AG09309 (cell line): Measurements from ENCODE around the gene FOXK2.

Source experiments
- DNase-seq: peaks from one replicate; pipeline ENCODE4 v3.0.0-alpha.2; 2010; ENCODE audit warnings: low read depth
- H3K4me3 ChIP-seq: 2 replicates; pipeline ENCODE4 v1.5.1; 2011; ENCODE audit warnings: mild to moderate bottlenecking, low read depth, low read length, moderate library complexity; ENCODE audit not compliant: control insufficient read depth
- TF ChIP-seq, protein P1 (sequence below): IDR thresholded peaks from 2 replicates; pipeline ENCODE4 v1.5.1; 2011; ENCODE audit warnings: mild to moderate bottlenecking, low read depth, low read length, inconsistent platforms; ENCODE audit not compliant: insufficient read depth, control insufficient read depth; ENCODE audit errors: missing control alignments

FOXK2 gene

DNA sequence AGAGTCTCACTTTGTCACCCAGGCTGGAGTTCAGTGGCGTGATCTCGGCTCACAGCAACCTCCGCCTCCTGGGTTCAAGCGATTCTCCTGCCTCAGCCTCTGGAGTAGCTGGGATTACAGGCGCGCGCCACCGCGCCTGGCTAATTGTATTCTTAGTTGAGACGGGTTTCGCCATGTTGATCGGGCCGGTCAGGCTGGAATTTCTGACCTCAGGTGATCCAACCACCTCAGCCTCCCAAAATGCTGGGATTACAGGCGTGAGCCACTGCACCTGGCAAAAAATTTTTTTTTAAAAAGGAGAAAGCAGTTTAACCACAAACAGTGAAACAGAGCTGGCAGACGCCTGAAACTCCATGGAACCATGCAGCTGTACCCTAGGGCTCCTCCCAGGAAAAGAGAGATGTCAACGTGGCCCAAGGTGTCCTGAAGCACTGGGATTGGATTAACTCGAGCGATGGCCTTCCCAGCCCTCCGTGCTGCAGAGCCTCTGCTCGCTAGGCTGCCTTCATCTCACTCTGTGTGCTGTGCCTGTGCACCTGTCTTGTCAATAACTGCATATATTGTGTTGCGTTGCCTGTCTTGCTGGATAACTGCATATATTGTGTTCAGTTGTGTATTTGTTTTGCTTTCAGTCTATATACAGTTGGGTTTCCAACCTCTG is 29.6 kb upstream of the FOXK2 start:
- H3K4me3 ChIP-seq = no peak overlapping the region
- DNase-seq = no peak
- TF ChIP-seq, protein P1, sequence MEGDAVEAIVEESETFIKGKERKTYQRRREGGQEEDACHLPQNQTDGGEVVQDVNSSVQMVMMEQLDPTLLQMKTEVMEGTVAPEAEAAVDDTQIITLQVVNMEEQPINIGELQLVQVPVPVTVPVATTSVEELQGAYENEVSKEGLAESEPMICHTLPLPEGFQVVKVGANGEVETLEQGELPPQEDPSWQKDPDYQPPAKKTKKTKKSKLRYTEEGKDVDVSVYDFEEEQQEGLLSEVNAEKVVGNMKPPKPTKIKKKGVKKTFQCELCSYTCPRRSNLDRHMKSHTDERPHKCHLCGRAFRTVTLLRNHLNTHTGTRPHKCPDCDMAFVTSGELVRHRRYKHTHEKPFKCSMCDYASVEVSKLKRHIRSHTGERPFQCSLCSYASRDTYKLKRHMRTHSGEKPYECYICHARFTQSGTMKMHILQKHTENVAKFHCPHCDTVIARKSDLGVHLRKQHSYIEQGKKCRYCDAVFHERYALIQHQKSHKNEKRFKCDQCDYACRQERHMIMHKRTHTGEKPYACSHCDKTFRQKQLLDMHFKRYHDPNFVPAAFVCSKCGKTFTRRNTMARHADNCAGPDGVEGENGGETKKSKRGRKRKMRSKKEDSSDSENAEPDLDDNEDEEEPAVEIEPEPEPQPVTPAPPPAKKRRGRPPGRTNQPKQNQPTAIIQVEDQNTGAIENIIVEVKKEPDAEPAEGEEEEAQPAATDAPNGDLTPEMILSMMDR = no peak

DNA sequence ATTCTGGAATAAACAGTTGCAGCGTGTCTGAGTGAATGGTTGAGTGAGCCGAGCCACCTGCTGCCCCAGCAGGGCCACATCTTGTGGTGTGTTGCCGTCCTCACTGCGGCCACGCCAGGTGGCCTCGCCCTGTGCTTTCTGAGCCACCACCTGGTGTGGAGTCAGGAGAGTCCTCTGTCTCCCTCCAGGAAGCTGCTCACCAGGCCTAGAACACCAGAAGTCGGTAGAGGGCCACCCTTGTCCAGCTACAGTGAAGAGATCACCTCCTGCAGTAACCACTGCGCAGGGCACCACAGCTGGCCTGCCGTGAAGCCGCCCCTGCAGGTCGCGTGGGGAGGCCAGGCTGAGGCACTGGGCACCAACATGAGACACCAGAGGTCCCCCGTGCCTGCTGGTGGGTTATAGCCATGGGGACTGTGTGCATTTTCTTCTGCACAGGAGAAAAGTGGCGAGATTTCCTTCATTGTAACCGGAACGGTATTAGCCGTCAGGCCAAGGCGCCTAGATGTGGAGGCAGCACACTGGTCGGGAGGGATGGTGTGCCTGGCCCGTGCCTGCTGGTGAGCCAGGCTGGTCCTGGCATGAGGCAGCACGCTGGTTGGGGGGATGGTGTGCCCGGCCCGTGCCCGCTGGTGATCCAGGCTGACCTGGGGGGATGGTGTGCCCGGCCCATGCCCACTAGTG is 28.9 kb upstream of the FOXK2 start:
- DNase-seq = no peak
- TF ChIP-seq, protein P1 = no peak
- H3K4me3 ChIP-seq = no peak overlapping the region

DNA sequence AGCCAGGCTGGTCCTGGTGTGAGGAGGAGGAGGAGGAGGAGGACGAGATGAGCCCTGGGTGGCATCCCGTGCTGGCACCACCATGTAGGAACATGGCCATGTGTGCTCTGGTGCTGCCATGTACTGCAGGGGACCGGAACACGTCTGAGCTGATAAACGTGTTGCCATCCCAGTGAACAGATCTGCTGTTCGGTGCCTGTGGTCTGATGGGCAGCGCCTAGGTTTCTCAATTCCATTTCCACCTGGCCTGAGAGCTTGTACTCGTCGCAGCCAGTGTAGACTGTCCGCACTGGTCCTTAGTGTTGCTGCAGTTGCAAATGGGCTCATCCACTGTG is 28.4 kb upstream of the FOXK2 start:
- no peak for DNase-seq
- TF ChIP-seq, protein P1 = no peak
- H3K4me3 ChIP-seq = no peak overlapping the region

DNA sequence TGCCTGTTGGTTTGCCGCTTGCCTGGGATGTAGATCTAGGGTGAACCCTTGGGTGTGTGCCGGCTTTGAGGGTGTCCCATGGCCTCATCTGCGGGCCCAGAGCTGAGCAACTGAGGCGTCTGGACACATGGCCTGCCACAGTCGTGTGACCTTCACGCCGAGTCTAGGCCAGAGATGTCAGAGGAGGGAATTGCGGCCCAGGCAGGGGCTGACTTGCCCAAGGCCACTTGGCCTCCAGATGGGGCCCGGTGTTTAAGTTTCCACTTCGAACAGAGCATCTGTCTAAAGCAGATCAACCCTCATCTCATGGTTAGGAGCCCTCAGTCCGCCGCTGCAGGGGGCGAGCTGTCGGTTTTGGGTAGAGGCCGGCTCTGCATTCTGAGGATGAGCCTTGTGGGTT is 28.0 kb upstream of the FOXK2 start:
- DNase-seq = no peak
- H3K4me3 ChIP-seq = no peak overlapping the region
- TF ChIP-seq, protein P1 = no peak

DNA sequence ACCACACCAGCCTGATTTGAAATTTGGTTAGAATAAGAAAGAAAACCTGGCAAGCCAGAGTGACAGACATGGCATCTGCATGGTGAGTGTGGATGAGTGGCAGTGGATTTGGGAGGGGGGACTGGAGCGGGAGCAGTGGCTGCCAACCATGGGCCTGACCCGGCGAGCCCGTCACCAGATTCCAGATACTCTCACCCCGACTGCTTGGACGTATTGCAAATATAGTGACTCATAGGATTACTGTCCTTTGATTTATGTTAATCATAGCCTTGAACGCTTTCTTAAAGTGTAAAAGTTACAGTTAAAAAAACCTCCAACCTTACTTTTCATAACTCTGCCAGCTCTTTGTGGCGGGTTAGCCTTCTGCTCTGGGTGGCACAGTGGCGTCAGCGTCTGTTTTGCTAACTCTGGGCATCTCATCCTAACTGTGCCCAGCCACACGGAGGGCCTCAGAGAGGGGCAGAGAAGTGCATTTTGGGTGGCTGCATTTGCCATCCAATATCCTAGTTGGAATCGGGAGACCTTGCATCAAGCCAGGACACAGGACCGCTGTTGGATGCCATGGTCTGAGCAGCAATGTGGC is 26.8 kb upstream of the FOXK2 start:
- DNase-seq = no peak
- TF ChIP-seq, protein P1 = no peak
- no peak overlapping the region for H3K4me3 ChIP-seq

DNA sequence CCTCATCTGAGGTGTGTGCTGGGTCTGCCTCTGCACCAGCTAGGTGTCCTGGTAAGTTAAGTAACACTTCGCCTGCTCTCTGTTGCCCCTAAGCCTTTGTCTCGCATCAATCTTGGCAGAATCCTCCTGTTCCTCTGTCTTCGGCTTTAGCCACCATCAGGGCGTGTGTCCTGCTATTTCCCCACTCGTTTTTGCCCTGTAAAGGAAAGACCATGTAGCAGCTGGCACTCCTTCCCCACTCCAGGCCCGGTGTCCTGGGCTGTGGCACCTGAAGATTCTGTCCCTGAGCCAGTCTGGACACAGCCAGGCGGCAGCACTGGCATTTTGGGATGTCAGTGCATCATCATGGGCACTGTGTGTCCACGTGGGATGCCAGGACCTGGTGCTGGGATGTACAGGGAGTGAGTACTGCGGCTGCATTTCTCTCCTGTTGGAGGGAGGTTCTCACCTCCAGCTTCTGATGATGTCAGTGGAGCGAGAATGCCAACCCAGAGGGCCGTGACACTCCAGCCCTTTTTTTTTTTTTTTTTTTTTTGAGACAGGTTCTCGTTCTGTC is 26.2 kb upstream of the FOXK2 start:
- DNase-seq = no peak

More for the DNA sequence above, 26.2 kb upstream of the FOXK2 start:
- TF ChIP-seq, protein P1 = no peak
- no peak overlapping the region for H3K4me3 ChIP-seq
